Smooth muscle cell (in vitro differentiated cells): ENCODE measurements around the gene GRID1. TPM values are rescaled to one million over a fixed set of nuclear protein-coding genes. Genes with fewer than 3 reads are reported as not detected.

Experiments
- DNase-seq: peaks from one replicate; lab custom pipeline; 2025; ENCODE audit not compliant: unreplicated experiment; lab: John Stamatoyannopoulos, UW
- H2AFZ ChIP-seq: fragments of 200-600 bp; sonication (generic); 2 replicates; pipeline ENCODE4 v1.6.0; 2016; ENCODE audit warnings: antibody characterized with exemption, low read depth, mild to moderate bottlenecking
- H3F3A ChIP-seq: fragments of 200-600 bp; sonication (generic); 2 replicates; pipeline ENCODE4 v1.6.0; 2017; ENCODE audit warnings: antibody characterized with exemption, low read depth
- H3K27ac ChIP-seq: fragments of 200-600 bp; sonication (generic); 2 replicates; pipeline ENCODE4 v1.5.1; 2016; ENCODE audit warnings: low read depth, mild to moderate bottlenecking
- H3K27me3 ChIP-seq: fragments of 200-600 bp; sonication (generic); 2 replicates; pipeline ENCODE4 v1.6.1; 2016; ENCODE audit warnings: low read depth, mild to moderate bottlenecking
- H3K36me3 ChIP-seq: fragments of 200-600 bp; sonication (generic); 2 replicates; pipeline ENCODE4 v1.5.1; 2016; ENCODE audit warnings: low read depth
- H3K4me1 ChIP-seq: fragments of 200-600 bp; sonication (generic); 2 replicates; pipeline ENCODE4 v1.5.1; 2016; ENCODE audit warnings: low read depth
- H3K4me2 ChIP-seq: fragments of 200-600 bp; sonication (generic); 2 replicates; pipeline ENCODE4 v1.6.0; 2016; ENCODE audit warnings: mild to moderate bottlenecking
- H3K4me3 ChIP-seq: fragments of 200-600 bp; sonication (generic); 2 replicates; pipeline ENCODE4 v1.5.1; 2016; ENCODE audit warnings: mild to moderate bottlenecking
- H3K79me2 ChIP-seq: fragments of 200-600 bp; sonication (generic); 2 replicates; pipeline ENCODE4 v1.6.0; 2016; ENCODE audit warnings: low read depth, mild to moderate bottlenecking
- H3K9ac ChIP-seq: fragments of 200-600 bp; sonication (generic); 2 replicates; pipeline ENCODE4 v1.6.0; 2016; ENCODE audit warnings: low read depth
- H3K9me3 ChIP-seq: fragments of 200-600 bp; sonication (generic); replicated peaks from 2 replicates; pipeline ENCODE4 v1.5.1; 2016; ENCODE audit warnings: low read depth
- H4K20me1 ChIP-seq: fragments of 200-600 bp; sonication (generic); 2 replicates; pipeline ENCODE4 v1.6.0; 2016; ENCODE audit warnings: low read depth
- CTCF ChIP-seq: fragments of 200-600 bp; sonication (generic); IDR thresholded peaks from 2 replicates; pipeline ENCODE4 v1.5.1; 2017; ENCODE audit warnings: borderline replicate concordance, mild to moderate bottlenecking, antibody characterized with exemption; ENCODE audit not compliant: insufficient read depth, poor library complexity, severe bottlenecking
- WGBS: methylation state at CpG from one replicate; pipeline ENCODE4 v1.1.7; 2016; ENCODE audit warnings: low lambda C conversion rate; 5-methylcytosine and 5-hydroxymethylcytosine counted together
- polyA plus RNA-seq: library from polyadenylated mRNA; unstranded; fragments of >200 nt; fragmentation: Nextera tagmentation; extraction: Ambion mirVana; gene quantifications from 2 replicates; pipeline ENCODE4 v1.2.1, GENCODE V29; 2016
- total RNA-seq: library from RNA; depleted of rRNA; stranded (reverse); fragments of >200 nt; gene quantifications from 2 replicates; pipeline ENCODE4 v1.2.3, GENCODE V29; 2014

Gene GRID1
- total and polyA plus RNA-seq, 2 experiments from 2014 or later = 4.4 to 7.4 TPM

- H3K9me3 ChIP-seq = no peaks in the 10 kb centered on the region
- 92% methylated on average over 5 of the region's 5 CpGs for WGBS
- peaks cover 8% of the 10 kb centered on the region for H3K4me1 ChIP-seq
- no peak overlapping the region for H3K9ac ChIP-seq
- H3K27me3 ChIP-seq = peaks cover 67% of the 10 kb centered on the region
- DNase-seq = no peak
- no peaks in the 10 kb centered on the region for H3K79me2 ChIP-seq
- H2AFZ ChIP-seq = no peak overlapping the region
- peaks cover 12% of the 10 kb centered on the region for H3F3A ChIP-seq
- H4K20me1 ChIP-seq = peaks cover 66% of the 10 kb centered on the region
- no peak overlapping the region for H3K4me3 ChIP-seq
- no peaks in the 10 kb centered on the region for H3K36me3 ChIP-seq
- no peak overlapping the region for H3K27ac ChIP-seq
- TF ChIP-seq CTCF = no peak
- peak overlapping the region; percentile 67 for H3K4me2 ChIP-seq
Observed at GRCh38 chr10:86361156-86362128, 5.2 kb downstream of the GRID1 start.

GRCh38 chr10:86360657-86361056, 5.9 kb downstream of the GRID1 start:
- peaks cover 12% of the 10 kb centered on the region for H3F3A ChIP-seq
- no peak overlapping the region for H2AFZ ChIP-seq
- DNase-seq = no peak
- WGBS = 53% methylated on average over 5 of the region's 5 CpGs
- H3K4me3 ChIP-seq = no peak overlapping the region
- H3K27ac ChIP-seq = no peak overlapping the region
- H3K4me1 ChIP-seq = peaks cover 8% of the 10 kb centered on the region
- H3K9me3 ChIP-seq = no peaks in the 10 kb centered on the region
- peaks cover 74% of the 10 kb centered on the region for H4K20me1 ChIP-seq
- no peak overlapping the region for H3K9ac ChIP-seq
- peak overlapping the region; percentile 67 for H3K4me2 ChIP-seq
- H3K27me3 ChIP-seq = peaks cover 62% of the 10 kb centered on the region
- no peak for TF ChIP-seq CTCF
- no peaks in the 10 kb centered on the region for H3K36me3 ChIP-seq
- H3K79me2 ChIP-seq = no peaks in the 10 kb centered on the region

GRCh38 chr10:86359954-86360353, 6.6 kb downstream of the GRID1 start:
- Histone ChIP-seq H3K79me2 (no peaks in the 10 kb centered on the region), H3K36me3 (no peaks in the 10 kb centered on the region), H3F3A (peaks cover 12% of the 10 kb centered on the region), H3K27me3 (peaks cover 55% of the 10 kb centered on the region), H3K9ac (no peak overlapping the region), H4K20me1 (peaks cover 79% of the 10 kb centered on the region), H3K9me3 (no peaks in the 10 kb centered on the region), H3K4me1 (peaks cover 8% of the 10 kb centered on the region), H3K4me2 (peak overlapping the region; percentile 67), H3K4me3 (no peak overlapping the region), H2AFZ (no peak overlapping the region), H3K27ac (no peak overlapping the region)
- TF ChIP-seq CTCF = no peak
- WGBS = 82% methylated on average over 1 of the region's 1 CpG
- no peak for DNase-seq
